Skin of body (tissue), 2 donors: ENCODE measurements around the gene TGFBR3L. TPM values are rescaled to one million over a fixed set of nuclear protein-coding genes. Genes with fewer than 3 reads are reported as not detected.

Source experiments
- DNase-seq: peaks from one replicate; lab custom pipeline; 2025; lab: John Stamatoyannopoulos, UW
- total RNA-seq: library from RNA; depleted of rRNA; stranded (reverse); fragments of >200 nt; gene quantifications from one replicate; pipeline ENCODE4 v1.2.3, GENCODE V29; 2014

TGFBR3L gene
- total RNA-seq, 1 donor from 2014 or later, result 0.59 TPM

- DNase-seq, result peak; percentile 100
Measured at GRCh38 chr19:7903244-7904073, 11.2 kb upstream of the TGFBR3L start, which contains the start of gene MAP2K7. TSS of gene MAP2K7 (plus strand) at chr19:7903877. CDS start at chr19:7903945, 68 bp downstream.

GRCh38 chr19:7904074-7905020 is 10.3 kb upstream of the TGFBR3L start:
- no peak for DNase-seq

- DNase-seq, result no peak
Measured at GRCh38 chr19:7905268-7905667, 9.4 kb upstream of the TGFBR3L start.

GRCh38 chr19:7905859-7906258 is 8.8 kb upstream of the TGFBR3L start:
- no peak for DNase-seq

GRCh38 chr19:7907122-7907521 is 7.5 kb upstream of the TGFBR3L start:
- DNase-seq, result no peak

GRCh38 chr19:7907544-7907943 is 7.1 kb upstream of the TGFBR3L start:
- DNase-seq, result no peak

- DNase-seq, result no peak
Measured at GRCh38 chr19:7908078-7908699, 6.4 kb upstream of the TGFBR3L start.

- no peak for DNase-seq
Measured at GRCh38 chr19:7908742-7909461, 5.7 kb upstream of the TGFBR3L start.

GRCh38 chr19:7909471-7910067 is 5.1 kb upstream of the TGFBR3L start:
- no peak for DNase-seq

- DNase-seq, result no peak
Measured at GRCh38 chr19:7910321-7911161, 4.1 kb upstream of the TGFBR3L start.

- no peak for DNase-seq
Measured at GRCh38 chr19:7911508-7912143, 3.0 kb upstream of the TGFBR3L start.

GRCh38 chr19:7912144-7912696 is 2.4 kb upstream of the TGFBR3L start:
- DNase-seq, result no peak

- no peak for DNase-seq
Measured at GRCh38 chr19:7912697-7913564, 1.7 kb upstream of the TGFBR3L start.

- no peak for DNase-seq
Measured at GRCh38 chr19:7913652-7914051, 978 bp upstream of the TGFBR3L start.

- DNase-seq, result no peak
Measured at GRCh38 chr19:7914099-7914498, 531 bp upstream of the TGFBR3L start.

GRCh38 chr19:7915250-7916102 is 846 bp downstream of the TGFBR3L start:
- no peak for DNase-seq
